Measurements from ENCODE around the gene C9.

Gene C9

DNA sequence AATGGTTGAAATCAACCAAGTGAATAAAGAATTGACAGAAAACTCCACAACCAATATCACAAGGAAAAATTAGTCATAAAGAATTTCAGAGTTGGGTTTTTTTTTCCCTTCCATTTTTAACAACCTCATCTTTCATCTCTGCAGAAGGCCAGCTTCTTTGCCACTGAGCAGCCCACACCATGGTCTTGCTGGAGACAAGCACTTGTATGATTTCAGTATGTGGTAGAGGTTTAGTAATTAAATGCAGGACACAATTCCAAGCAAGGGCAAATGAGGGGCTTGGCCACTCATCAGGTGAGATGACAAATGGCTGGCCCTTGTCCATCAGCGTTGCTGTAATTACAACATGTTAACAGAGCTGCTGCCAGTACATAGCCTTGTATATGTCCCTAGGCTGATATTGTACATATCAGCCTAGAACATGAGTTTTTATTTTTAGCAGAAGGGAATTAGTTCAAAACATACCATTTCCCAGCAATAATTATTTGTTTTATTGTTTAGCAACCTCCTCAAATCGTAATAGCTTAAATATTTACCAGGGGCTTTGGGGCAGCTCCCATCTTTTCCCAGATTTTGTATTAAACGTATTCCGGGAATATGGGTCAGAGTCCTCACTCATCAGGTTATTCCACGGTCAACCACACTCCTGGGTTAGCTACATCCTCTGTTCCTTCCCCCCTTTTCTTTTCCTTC lies 5.0 kb upstream of the C9 start:
- ATAC-seq (ENCODE audit: low read depth): no peak
- Histone ChIP-seq H3K9me3 (ENCODE audit: severe bottlenecking) (no peaks in the 10 kb centered on the region), H3K4me1 (ENCODE audit: insufficient read depth, poor library complexity, severe bottlenecking) (no peaks in the 10 kb centered on the region), H3K4me3 (ENCODE audit: severe bottlenecking) (no peak overlapping the region), H3K27ac (ENCODE audit: poor library complexity, severe bottlenecking) (no peak overlapping the region), H3K27me3 (ENCODE audit: insufficient read depth, poor library complexity, severe bottlenecking) (no peaks in the 10 kb centered on the region), H3K36me3 (ENCODE audit: low read depth) (no peaks in the 10 kb centered on the region)
- DNase-seq (ENCODE audit: low spot score): no peak
- TF ChIP-seq, protein P1, sequence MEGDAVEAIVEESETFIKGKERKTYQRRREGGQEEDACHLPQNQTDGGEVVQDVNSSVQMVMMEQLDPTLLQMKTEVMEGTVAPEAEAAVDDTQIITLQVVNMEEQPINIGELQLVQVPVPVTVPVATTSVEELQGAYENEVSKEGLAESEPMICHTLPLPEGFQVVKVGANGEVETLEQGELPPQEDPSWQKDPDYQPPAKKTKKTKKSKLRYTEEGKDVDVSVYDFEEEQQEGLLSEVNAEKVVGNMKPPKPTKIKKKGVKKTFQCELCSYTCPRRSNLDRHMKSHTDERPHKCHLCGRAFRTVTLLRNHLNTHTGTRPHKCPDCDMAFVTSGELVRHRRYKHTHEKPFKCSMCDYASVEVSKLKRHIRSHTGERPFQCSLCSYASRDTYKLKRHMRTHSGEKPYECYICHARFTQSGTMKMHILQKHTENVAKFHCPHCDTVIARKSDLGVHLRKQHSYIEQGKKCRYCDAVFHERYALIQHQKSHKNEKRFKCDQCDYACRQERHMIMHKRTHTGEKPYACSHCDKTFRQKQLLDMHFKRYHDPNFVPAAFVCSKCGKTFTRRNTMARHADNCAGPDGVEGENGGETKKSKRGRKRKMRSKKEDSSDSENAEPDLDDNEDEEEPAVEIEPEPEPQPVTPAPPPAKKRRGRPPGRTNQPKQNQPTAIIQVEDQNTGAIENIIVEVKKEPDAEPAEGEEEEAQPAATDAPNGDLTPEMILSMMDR (IDR thresholded peaks at IDR 0.05; ENCODE audit: poor library complexity, severe bottlenecking): no peak

DNA sequence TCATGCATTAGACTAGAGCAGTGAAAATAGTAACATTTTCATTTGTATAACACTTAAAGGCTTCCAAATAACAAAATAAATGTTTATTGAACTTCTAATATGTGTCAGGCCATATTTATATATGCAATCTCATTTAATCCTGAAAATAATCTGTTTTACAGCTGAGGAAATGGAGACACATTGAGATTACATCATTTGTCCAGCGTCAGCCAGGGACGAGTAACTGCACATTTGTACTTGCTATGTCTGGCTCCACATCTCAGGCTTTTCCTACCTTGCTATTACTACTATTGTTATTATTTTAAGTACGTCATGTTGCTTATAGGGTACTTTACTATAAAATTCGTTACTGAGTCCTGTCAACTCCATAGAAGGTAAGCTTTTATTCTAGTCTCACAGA lies 3.8 kb upstream of the C9 start:
- Histone ChIP-seq H3K4me3 (ENCODE audit: severe bottlenecking) (no peak overlapping the region), H3K9me3 (ENCODE audit: severe bottlenecking) (no peaks in the 10 kb centered on the region), H3K27me3 (ENCODE audit: insufficient read depth, poor library complexity, severe bottlenecking) (no peaks in the 10 kb centered on the region), H3K4me1 (ENCODE audit: insufficient read depth, poor library complexity, severe bottlenecking) (no peaks in the 10 kb centered on the region), H3K27ac (ENCODE audit: poor library complexity, severe bottlenecking) (no peak overlapping the region), H3K36me3 (ENCODE audit: low read depth) (no peaks in the 10 kb centered on the region)
- DNase-seq (ENCODE audit: low spot score) (no peak), ATAC-seq (ENCODE audit: low read depth) (no peak)
- TF ChIP-seq, protein P1 (IDR thresholded peaks at IDR 0.05; ENCODE audit: poor library complexity, severe bottlenecking): no peak

DNA sequence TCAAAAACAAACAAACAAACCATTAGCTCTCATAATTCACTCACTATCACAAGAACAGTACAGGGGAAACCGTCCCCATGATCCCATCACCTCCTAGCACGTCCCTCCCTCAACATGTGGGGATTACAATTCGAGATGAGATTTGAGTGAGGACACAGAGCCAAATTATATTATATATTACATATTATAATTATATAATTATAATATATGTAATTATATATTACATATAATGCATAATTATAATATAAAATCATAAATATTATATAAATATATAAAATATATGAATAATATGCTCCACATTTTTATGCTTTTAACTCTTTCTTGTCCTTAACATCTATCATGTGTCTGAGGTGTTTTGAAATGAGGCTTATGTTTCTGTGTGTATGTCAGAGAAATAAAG lies 3.4 kb upstream of the C9 start:
- ATAC-seq (ENCODE audit: low read depth) (no peak), DNase-seq (ENCODE audit: low spot score) (no peak)
- no peaks in the 10 kb centered on the region for H3K9me3 ChIP-seq (ENCODE audit: severe bottlenecking)
- no peaks in the 10 kb centered on the region for H3K27me3 ChIP-seq (ENCODE audit: insufficient read depth, poor library complexity, severe bottlenecking)
- no peaks in the 10 kb centered on the region for H3K36me3 ChIP-seq (ENCODE audit: low read depth)
- TF ChIP-seq, protein P1 (IDR thresholded peaks at IDR 0.05; ENCODE audit: poor library complexity, severe bottlenecking): no peak
- no peaks in the 10 kb centered on the region for H3K4me1 ChIP-seq (ENCODE audit: insufficient read depth, poor library complexity, severe bottlenecking)
- no peak overlapping the region for H3K27ac ChIP-seq (ENCODE audit: poor library complexity, severe bottlenecking)
- H3K4me3 ChIP-seq (ENCODE audit: severe bottlenecking): no peak overlapping the region

DNA sequence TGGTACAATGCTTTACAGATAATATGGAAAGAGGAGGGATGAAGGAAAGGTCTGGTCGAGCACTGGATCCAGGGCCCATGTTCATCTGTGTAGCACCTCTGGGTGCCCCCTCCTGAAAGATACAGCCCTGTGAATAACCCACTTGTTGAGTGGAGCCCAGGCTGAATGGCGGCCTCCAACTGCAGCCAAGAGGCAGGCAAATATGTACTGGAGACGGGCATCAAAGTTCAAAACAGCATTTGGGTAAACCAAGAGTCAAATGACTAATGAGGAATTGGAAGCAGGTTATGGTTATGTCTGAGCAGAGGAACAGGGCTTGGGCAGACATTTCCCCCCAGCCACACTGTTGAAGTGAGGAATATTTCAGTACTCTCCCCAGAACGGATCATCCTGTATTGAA lies 1.1 kb downstream of the C9 start:
- peaks cover 18% of the 10 kb centered on the region for H3K4me1 ChIP-seq (ENCODE audit: insufficient read depth, poor library complexity, severe bottlenecking)
- no peaks in the 10 kb centered on the region for H3K27me3 ChIP-seq (ENCODE audit: insufficient read depth, poor library complexity, severe bottlenecking)
- TF ChIP-seq, protein P1 (IDR thresholded peaks at IDR 0.05; ENCODE audit: poor library complexity, severe bottlenecking): no peak
- no peaks in the 10 kb centered on the region for H3K36me3 ChIP-seq (ENCODE audit: low read depth)
- no peak for DNase-seq (ENCODE audit: low spot score)
- no peak overlapping the region for H3K4me3 ChIP-seq (ENCODE audit: severe bottlenecking)
- ATAC-seq (ENCODE audit: low read depth): no peak
- no peaks in the 10 kb centered on the region for H3K9me3 ChIP-seq (ENCODE audit: severe bottlenecking)
- H3K27ac ChIP-seq (ENCODE audit: poor library complexity, severe bottlenecking): no peak overlapping the region

DNA sequence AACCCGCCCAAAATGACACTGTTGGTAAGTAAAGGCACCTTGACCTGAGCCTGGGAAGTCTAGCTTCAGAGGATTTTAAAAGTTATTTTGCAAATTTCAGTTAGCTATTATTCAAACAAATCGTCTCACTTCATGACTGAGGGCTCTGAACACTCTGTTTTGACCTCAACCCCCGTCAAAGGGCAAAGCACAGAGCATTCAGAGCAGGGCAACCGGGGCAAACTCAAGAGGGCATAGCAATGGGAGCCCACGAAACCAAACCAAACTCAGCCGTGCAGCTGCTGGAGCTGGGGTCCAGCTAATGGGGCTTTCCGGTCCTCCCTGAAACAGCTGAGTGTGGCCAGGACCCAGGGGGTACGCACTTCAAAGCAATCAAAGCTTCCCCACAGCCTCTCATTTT lies 1.6 kb downstream of the C9 start:
- TF ChIP-seq, protein P1 (IDR thresholded peaks at IDR 0.05; ENCODE audit: poor library complexity, severe bottlenecking): no peak
- no peak overlapping the region for H3K4me3 ChIP-seq (ENCODE audit: severe bottlenecking)
- ATAC-seq (ENCODE audit: low read depth): no peak
- H3K4me1 ChIP-seq (ENCODE audit: insufficient read depth, poor library complexity, severe bottlenecking): peaks cover 18% of the 10 kb centered on the region
- H3K27me3 ChIP-seq (ENCODE audit: insufficient read depth, poor library complexity, severe bottlenecking): no peaks in the 10 kb centered on the region
- no peak for DNase-seq (ENCODE audit: low spot score)
- no peaks in the 10 kb centered on the region for H3K9me3 ChIP-seq (ENCODE audit: severe bottlenecking)
- no peak overlapping the region for H3K27ac ChIP-seq (ENCODE audit: poor library complexity, severe bottlenecking)
- no peaks in the 10 kb centered on the region for H3K36me3 ChIP-seq (ENCODE audit: low read depth)
